Prostate gland (tissue), 2 donors: Measurements from ENCODE around the gene PLEKHJ1. TPM values are rescaled to one million over a fixed set of nuclear protein-coding genes. Genes with fewer than 3 reads are reported as not detected.

Experiments
- DNase-seq: peaks from one replicate; pipeline ENCODE4 v3.0.0-alpha.2; 2019; ENCODE audit warnings: low spot score
- H3K27ac ChIP-seq, 2 donors: fragments of 200-600 bp; sonication (generic); 2 replicates each; pipeline ENCODE4 v1.5.1; 2017 to 2019
- H3K27me3 ChIP-seq: fragments of 200-600 bp; sonication (generic); replicated peaks from 2 replicates; pipeline ENCODE4 v1.5.1; 2019; ENCODE audit not compliant: insufficient read depth
- H3K36me3 ChIP-seq, 2 donors: fragments of 200-600 bp; sonication (generic); 1 replicate in 1 of 2; 2 replicates in 1 of 2; pipeline versions ENCODE4 v1.5.1 to v1.8.1; 2017 to 2019
- H3K4me1 ChIP-seq: fragments of 200-600 bp; sonication (generic); replicated peaks from 2 replicates; pipeline ENCODE4 v1.5.1; 2019
- H3K4me3 ChIP-seq, 2 donors: fragments of 200-600 bp; sonication (generic); 2 replicates each; pipeline ENCODE4 v1.5.1; 2017 to 2019
- H3K9me3 ChIP-seq: fragments of 200-600 bp; sonication (generic); 2 replicates; pipeline ENCODE4 v1.5.1; 2017
- CTCF ChIP-seq, 4 experiments: fragments of 200-600 bp in 2 of 4; fragments of 450-650 bp in 2 of 4; sonication (generic) in 2 of 4; IDR thresholded peaks; 1 replicate in 3 of 4; 2 replicates in 1 of 4; pipeline ENCODE4 v1.5.1; 2016 to 2019; ENCODE audit warnings: antibody characterized with exemption in 4 of 4, mild to moderate bottlenecking in 2 of 4, moderate library complexity in 2 of 4
- POLR2A ChIP-seq: fragments of 450-650 bp; IDR thresholded peaks from one replicate; pipeline ENCODE4 v1.6.1; 2016; ENCODE audit warnings: antibody characterized with exemption, mild to moderate bottlenecking
- POLR2AphosphoS5 ChIP-seq: sonication (generic); formaldehyde crosslinking; IDR thresholded peaks from one replicate; pipeline ENCODE4 v1.6.1; 2017; ENCODE audit warnings: antibody characterized with exemption
- WGBS: methylation state at CpG from one replicate; pipeline ENCODE4 v1.1.5; 2018; 5-methylcytosine and 5-hydroxymethylcytosine counted together
- intact Hi-C: fragments of 100-400 bp; cut with DNase I; formaldehyde crosslinking; loops from one replicate; pipeline ENCODE4 v1.14.2; 2022
- total RNA-seq, 2 donors: library from RNA; depleted of rRNA; stranded (reverse); fragments of >200 nt; gene quantifications; one replicate each; pipeline ENCODE4 v1.1.0, GENCODE V29; 2016

Gene PLEKHJ1
- total RNA-seq, 2 donors from 2014 or later = 59.4 to 91.7 TPM

- intact Hi-C loops = no loop called here
- H3K27me3 ChIP-seq = no peaks in the 10 kb centered on the region
- WGBS = 63% methylated on average over 67 of the region's 67 CpGs
- no peak overlapping the region for H3K27ac ChIP-seq
- DNase-seq = peak; percentile 54
- H3K9me3 ChIP-seq = no peaks in the 10 kb centered on the region
- peaks cover 6 to 17% of the 10 kb centered on the region in 2 donors for H3K36me3 ChIP-seq
- TF ChIP-seq POLR2A = no peak
- TF ChIP-seq POLR2AphosphoS5 = no peak
- peak in 1 of 4 experiments; percentile 8 for TF ChIP-seq CTCF (IDR thresholded peaks at IDR 0.05)
- no peaks in the 10 kb centered on the region for H3K4me1 ChIP-seq
- H3K4me3 ChIP-seq = no peak overlapping the region
These were observed 8.5 kb downstream of the PLEKHJ1 start for GRCh38 chr19:2227415-2228156.

GRCh38 chr19:2226840-2227360, 9.2 kb downstream of the PLEKHJ1 start:
- Histone ChIP-seq H3K27ac (no peak overlapping the region), H3K9me3 (no peaks in the 10 kb centered on the region), H3K36me3 (peaks cover 6 to 17% of the 10 kb centered on the region in 2 donors), H3K4me1 (no peaks in the 10 kb centered on the region), H3K27me3 (no peaks in the 10 kb centered on the region), H3K4me3 (no peak overlapping the region)
- no peak for DNase-seq
- 93% methylated on average over 52 of the region's 53 CpGs for whole genome bisulfite sequencing
- intact Hi-C loops = no loop called here
- no peak for TF ChIP-seq POLR2AphosphoS5
- no peak for TF ChIP-seq POLR2A
- no peak for TF ChIP-seq CTCF (IDR thresholded peaks at IDR 0.05)

- intact Hi-C loops = no loop called here
- H3K36me3 ChIP-seq = peaks cover 6 to 17% of the 10 kb centered on the region in 2 donors
- no peaks in the 10 kb centered on the region for H3K9me3 ChIP-seq
- no peak for DNase-seq
- TF ChIP-seq POLR2AphosphoS5 (no peak), POLR2A (no peak), CTCF (IDR thresholded peaks at IDR 0.05) (no peak)
- no peaks in the 10 kb centered on the region for H3K4me1 ChIP-seq
- H3K27ac ChIP-seq = no peak overlapping the region
- no peaks in the 10 kb centered on the region for H3K27me3 ChIP-seq
- H3K4me3 ChIP-seq = no peak overlapping the region
- 93% methylated on average over 59 of the region's 59 CpGs for WGBS
These were observed 9.9 kb downstream of the PLEKHJ1 start for GRCh38 chr19:2226051-2226839.

GRCh38 chr19:2225415-2226050, 10.6 kb downstream of the PLEKHJ1 start:
- Histone ChIP-seq H3K4me3 (no peak overlapping the region), H3K27me3 (no peaks in the 10 kb centered on the region), H3K9me3 (no peaks in the 10 kb centered on the region), H3K4me1 (no peaks in the 10 kb centered on the region), H3K27ac (no peak overlapping the region), H3K36me3 (peaks cover 6 to 17% of the 10 kb centered on the region in 2 donors)
- TF ChIP-seq POLR2A = no peak
- no peak for TF ChIP-seq POLR2AphosphoS5
- no peak for DNase-seq
- 92% methylated on average over 32 of the region's 32 CpGs for WGBS
- intact Hi-C loops = no loop called here

GRCh38 chr19:2224754-2225349, 11.3 kb downstream of the PLEKHJ1 start:
- no peak for TF ChIP-seq CTCF (IDR thresholded peaks at IDR 0.05)
- no peak for TF ChIP-seq POLR2AphosphoS5
- TF ChIP-seq POLR2A = no peak
- no peak overlapping the region for H3K4me3 ChIP-seq
- H3K9me3 ChIP-seq = no peaks in the 10 kb centered on the region
- no peak for DNase-seq
- no peak overlapping the region for H3K27ac ChIP-seq
- H3K36me3 ChIP-seq = peaks cover 6 to 17% of the 10 kb centered on the region in 2 donors
- intact Hi-C loops = loop anchor here (5.0 kb wide), 2 partner anchors 38 to 68 kb away; no protein-coding TSS in a partner anchor
- 59% methylated on average over 13 of the region's 13 CpGs for WGBS
- H3K4me1 ChIP-seq = no peaks in the 10 kb centered on the region
- no peaks in the 10 kb centered on the region for H3K27me3 ChIP-seq
